ENCODE measurements around the gene PHC1. TPM values are rescaled to one million over a fixed set of nuclear protein-coding genes. Genes with fewer than 3 reads are reported as not detected.
"Not testable (repeated sequence)": the region's sequence is repeated elsewhere in the genome, so short reads cannot be mapped to it uniquely, and the experiment has no call there.

The PHC1 gene
- 20.9 TPM for total RNA-seq

DNA sequence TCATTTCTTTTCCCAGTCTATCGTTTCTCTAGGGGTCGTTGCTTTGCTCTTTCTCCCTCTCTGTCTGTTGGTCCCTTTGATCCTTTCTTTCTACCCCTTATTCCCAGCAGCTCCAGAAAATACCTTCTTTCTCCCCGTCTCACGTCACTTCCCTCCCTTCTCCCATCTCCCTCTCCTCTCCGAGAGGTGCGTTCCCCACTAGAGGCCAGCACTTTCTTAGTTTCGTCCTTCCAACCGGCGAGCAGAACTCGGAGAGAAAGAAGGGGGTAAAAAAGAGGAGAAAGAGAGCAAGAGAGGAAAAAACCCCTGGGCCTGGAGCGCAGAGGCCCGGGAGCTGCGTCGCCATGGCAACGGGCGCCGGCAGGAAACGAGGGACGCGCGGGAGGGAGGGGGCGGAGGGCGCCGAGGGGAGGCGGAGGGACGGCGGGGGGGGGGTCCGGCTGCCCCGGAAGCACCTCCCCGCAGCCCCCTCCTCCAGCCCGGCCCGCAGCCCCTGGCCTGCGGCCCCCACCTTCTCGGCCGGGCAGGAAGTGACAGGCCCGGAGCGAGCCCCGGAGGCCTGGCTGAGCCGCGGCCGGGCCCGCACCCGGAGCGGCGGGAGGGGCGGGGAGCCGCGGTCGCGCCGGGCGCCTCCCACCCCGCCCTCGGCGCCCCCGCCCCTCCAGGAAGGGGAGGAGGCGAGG is at the start of gene PHC1:
Gene PHC1, plus strand, starts transcription at position 477 of the 683 bp plus-strand sequence. CDS start 3,169 bp downstream, outside the sequence.
- peak; percentile 70 for DNase-seq

DNA sequence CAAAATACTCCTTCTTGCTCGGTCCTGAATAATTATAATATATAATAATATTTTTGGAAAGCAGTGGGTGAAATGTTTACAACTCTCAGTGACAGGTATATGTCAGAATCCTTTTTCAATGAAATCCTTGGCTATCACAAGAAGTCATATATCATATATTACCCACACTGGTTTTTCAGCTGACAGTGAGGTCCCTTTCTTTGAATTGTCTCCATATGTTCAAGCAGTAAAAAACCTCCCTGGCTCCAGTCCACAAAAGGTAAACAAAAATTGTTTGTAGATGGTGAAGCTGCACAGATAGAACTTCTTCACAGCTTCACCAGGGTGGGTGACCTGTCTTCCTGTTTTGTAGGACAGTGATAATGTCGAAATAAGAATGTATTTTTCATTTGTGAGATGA is 47.9 kb upstream of the PHC1 start:
- no peak for DNase-seq

DNA sequence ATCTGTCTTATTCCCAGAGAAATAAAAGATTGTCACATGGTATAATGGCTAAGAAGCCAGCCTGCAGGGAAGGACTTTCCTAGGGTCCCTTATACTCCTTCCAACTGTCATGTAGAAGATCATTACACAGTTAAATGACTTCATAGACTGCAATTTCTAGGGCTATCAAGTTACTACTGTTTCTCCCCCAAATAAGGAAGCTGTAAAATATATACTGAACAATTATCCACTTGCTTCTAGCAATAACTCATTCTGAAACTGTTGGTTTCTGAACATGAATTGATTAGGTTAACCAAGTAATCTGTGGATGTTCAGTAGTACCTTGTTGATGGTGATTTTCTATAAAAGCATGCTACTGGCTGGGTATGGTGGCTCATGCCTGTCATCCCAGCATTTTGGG is 47.3 kb upstream of the PHC1 start:
- DNase-seq: no peak

DNA sequence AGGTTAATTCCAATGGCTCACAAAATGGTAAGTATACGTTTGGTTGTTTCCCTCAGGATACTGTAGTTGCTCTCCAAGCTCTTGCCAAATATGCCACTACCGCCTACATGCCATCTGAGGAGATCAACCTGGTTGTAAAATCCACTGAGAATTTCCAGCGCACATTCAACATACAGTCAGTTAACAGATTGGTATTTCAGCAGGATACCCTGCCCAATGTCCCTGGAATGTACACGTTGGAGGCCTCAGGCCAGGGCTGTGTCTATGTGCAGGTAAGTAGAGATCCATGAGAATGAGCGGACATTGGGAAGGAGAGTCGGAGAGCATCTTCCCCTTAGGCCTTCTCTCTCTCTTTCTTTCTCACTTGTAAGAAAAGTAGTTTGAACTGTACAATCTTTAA is 46.5 kb upstream of the PHC1 start:
- no peak for DNase-seq

DNA sequence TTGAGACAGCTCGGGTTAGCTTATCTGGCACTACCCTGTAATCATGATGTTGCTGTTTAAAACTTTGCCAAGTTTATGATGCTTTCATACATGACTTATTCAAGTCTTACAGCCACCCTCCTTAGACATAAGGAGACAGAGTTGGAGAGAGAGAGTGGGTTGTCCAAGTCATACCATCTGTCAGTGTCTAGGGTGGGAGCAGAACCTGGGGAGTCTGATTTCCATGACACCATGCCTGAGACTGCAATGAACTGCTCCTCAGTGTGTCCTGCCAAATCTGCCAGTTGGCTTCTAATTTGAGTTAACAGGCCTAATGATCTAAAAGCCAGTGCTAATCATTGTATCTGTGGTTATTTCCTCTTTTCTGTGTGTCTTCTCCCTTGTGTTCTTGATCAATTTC is 43.7 kb upstream of the PHC1 start:
- DNase-seq: no peak

DNA sequence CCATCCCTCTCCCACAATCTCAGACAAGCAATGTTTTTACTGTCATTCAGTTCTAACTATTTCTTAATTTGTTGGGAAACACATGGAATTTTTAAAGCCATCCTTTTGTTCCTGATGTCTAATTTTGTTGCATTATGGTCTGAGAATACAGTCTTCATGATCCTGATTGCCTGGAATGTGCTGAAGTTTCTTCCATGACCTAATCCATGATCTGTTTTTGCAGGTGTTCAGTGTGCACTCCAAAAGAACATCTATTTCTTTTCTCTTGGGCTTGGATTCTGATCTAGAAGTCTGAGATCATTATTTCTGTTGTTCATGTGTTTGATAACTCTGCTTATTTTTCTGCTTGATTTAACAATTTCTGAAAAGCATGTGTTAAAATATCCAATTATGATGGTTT is 43.2 kb upstream of the PHC1 start:
- DNase-seq: peak; percentile 1

DNA sequence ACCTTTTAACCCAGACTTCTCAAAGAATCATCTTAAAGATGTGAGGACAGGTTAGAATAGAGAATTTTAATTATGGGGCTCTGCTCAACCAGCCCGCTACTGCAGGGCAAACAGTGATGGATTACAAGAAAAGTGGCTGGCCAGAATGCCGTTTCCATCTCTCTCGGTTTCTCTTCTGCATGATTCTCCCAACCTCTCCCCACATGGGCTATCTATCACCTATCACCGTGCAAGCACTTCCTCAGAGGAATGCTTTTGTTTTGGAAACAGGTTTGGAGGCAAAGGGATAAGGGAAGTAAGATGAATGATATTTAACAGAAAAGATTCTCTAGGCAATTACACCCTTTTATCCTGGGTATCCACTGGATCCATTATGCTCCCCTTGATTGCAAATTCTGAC is 37.4 kb upstream of the PHC1 start:
- DNase-seq: no peak

DNA sequence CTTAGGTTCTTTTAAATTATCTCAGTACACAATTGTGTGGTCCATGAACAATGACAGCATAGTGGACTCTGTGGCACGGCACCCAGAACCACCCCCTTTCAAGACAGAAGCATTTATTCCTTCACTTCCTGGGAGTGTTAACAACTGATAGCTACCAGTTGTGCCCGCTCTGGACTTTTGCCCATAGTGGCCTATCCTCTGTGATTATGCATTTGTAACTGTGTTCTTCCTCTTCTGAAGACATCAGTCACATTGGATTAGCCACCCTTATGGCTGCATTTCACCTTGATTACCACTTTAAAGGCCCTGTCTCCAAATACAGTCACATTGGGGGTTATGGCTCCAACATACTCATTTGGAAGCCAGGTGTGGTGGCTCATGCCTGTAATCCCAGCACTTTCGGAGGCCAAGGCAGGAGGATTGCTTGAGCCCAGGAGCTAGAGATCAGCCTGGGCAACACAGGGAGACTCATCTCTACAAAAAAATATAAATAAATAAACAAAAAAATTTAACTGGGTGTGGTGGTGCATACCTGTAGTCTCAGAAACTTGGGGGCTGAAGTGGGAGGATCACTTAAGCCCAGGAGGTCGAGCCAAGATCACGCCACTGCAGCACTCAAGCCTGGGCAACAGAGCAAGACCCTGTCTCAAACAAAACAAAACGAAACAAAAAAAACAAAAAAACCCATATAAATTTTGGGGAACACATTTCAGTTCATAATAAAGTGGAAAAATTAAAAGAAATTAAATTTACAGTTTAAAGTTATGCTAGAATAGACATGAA is 27.6 kb upstream of the PHC1 start:
- DNase-seq: no peak

DNA sequence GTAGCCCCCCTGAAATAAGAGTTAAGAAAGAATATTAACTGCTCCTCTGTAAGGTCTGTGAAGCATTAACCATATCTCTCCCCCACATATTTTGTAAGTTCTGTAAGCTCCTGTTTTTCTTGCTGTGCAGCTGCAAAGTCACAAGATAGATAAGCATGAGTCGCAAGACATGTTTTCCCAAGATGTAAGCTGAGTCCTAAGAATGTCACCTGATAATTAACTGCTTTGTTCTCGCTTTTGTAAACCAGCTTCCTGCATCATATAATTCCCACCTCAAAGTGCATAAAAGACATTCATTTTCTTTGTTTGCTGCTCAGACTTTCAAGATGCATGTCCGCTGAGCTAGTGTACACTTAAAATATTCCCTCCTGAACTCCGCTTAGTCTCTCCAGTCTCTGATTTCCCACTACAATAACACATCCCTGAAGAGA is 27.0 kb upstream of the PHC1 start:
- DNase-seq: no peak

DNA sequence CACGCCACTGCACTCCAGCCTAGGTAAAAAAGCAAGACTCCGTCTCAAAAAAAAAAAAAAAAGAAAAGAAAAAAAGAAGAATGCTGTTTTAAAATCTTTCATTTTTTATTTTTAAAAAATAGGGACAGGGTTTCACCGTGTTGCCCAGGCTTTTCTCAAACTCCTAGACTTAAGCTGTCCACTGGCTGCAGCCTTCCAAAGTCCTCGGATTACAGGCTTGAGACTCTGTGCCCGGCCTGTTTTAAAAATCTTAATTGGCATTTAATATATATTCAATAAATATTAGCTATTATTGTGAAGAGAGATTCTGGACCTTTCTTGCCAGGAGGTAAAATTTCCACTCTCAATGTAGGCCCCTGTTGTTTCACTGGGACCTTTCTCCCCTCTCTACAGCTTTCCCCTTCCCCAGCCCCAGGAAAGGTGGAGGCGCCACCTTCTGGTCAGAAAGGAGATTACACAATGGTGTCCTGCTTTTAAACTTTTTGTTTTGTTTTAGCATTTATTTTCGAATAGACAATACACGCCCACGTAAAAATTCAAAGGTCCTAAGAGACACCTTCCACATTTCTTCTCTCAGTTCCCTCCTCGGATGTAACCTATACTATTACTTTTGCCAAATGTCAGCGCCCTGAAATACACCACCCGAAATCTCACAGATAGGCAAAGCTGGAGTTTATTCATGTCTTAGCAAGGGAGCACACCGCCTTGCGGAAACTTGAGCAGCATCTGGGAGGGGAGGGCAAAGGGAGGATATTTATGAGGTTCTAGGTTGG is 23.8 kb upstream of the PHC1 start:
- peak; percentile 27 for DNase-seq

DNA sequence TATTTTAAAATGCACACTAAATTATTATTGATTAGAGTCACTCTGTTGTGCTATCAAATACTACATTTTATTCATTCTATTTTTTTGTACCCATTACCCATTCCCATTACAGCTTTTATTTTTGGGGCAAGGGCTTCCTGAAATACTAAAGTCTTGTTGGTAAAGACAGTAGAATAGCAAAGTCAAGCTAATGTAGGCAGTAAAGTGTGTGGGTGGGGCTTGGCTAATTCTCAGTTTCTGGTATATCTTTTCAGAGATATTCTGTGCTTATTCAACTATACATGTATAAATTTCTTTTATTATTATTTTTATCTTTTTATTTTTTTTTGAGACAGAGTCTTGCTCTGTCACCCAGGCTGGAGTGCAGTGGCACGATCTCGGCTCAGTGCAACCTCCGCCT is 22.3 kb upstream of the PHC1 start:
- DNase-seq: no peak

DNA sequence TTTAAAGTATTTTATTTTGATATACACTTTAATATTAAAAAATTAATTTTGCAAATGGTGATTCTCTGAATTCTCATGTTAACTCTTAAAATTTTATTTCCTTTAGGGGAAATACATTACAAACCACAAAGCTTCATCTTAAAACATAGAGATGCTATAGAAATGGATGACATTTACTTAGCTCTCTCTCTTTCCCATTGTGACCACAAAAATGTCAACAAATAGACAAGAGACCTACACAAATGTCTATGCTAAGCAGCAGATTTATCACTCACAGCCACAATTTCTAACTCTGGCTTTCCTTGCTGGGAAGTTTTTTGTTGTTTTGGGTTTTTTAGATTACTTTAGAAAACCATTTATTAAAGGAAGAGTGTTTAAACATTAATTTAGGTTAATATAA is 19.9 kb upstream of the PHC1 start:
- DNase-seq: no peak

DNA sequence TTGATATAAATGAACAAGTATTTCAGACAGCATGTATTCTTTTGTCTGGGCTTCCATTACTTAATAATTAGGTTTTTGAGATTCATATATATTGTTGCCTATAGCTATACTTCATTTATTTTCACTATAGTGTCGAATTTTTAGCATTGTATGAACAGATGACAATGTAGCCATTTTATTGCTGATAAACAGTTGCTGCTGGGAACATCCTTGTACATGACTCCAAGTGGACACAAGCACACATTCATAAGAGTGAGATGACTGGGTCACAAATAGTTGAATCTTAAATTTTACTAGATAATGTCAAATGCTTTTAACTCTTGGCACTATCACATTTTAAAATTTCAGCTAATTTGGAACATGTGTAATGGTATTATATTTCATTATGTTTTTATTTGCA is 19.3 kb upstream of the PHC1 start:
- DNase-seq: no peak

DNA sequence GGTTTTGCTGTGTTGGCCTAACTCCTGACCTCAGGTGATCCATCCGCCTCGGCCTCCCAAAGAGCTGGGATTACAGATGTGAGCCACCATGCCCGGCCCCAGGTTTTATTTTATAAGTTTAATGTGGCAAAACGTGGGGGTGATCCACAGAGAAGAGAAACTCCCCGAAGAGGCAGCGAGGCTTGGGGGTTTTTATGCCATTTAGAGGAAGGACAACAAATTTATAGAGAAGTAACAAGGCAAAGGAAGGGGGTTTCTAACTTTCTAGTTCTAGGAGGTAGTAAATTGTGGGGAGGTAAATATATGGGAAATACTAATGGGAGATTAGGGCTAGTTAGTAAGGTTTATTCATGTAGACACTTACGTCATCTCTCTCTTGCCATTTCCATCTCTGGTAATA is 17.2 kb upstream of the PHC1 start:
- no peak for DNase-seq

DNA sequence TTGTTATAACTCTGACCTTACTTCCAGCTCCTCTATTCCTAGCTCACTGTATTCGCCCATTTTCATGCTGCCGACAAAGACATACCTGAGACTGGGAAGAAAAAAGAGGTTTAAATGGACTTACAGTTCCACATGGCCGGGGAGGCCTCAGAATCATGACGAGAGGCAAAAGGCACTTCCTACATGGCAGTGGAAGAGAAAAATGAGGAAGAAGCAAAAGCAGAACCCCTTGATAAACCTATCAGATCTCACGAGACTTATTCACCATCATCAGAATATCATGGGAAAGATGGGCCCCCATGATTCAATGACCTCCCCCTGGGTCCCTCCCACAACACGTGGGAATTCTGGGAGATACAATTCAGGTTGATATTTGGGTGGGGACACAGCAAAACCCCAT is 14.5 kb upstream of the PHC1 start:
- DNase-seq: no peak

DNA sequence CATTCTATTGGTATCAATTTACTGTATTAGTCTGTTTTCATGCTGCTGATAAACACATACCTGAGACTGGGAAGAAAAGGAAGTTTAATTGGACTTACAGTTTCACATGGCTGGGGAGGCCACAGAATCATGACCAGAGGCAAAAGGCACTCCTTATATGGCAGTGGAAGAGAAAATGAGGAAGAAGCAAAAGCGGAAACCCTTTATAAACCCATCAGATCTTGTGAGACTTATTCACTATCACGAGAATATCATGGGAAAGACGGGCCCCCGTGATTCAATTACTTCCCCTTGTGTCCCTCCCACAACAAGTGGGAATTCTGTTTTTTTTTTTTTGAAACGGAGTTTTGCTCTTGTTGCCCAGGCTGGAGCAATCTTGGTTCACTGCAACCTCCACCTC is 11.6 kb upstream of the PHC1 start:
- DNase-seq: not testable (repeated sequence)

DNA sequence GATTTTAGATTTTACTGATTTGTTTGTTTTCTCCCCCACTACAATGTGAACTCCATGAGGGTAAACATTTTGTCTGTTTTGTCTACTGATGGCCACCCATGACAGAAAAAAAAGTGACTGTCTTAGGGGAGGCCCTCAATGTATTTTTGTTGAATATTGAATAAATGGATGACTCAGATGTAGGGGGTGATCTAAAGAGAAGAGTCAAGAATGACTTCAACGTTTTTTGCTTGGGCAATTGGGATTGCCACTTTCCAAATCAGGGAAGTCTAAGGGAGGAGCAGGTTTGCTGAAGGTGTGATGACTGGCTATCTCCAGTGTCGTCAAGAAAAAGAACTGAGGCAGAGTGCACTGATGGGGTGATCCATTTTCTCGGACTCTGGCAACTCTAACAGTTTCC is 10.7 kb upstream of the PHC1 start:
- DNase-seq: no peak

DNA sequence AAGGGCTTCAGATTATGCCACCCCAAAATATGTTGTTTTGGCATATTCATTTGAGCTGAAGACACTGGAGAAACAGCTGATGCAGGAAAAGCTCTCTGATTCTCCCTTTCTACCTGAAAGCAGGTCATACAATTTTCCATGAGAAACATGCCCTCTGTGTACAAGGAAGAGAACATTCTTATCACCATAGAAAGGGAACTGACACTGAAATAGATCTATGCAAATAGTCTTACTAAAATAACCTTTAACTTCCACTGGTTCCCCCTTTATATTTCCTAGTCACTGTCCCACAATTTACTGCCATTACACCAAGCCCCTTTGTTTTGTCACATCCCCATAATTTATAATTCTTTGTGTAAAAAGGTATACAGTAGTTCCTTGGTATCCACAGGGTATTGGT is 9.6 kb upstream of the PHC1 start:
- no peak for DNase-seq

DNA sequence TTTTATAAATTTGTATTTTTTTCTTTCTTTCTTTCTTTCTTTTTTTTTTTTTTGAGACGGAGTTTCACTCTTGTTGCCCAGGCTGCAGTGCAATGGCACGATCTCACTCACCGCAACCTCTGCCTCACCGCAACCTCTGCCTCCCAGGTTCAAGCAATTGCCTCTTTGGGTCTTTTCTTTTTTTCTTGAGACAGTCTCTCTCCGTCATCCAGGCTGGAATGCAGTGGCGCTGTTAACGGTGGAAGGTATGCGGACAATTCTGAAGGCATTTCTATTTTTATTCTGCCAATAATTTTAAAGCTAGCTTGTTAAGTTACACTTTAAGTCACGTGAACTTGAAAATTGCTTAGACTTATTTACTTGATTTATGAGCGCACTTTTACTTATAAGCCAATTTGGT is 8.8 kb upstream of the PHC1 start:
- no peak for DNase-seq

DNA sequence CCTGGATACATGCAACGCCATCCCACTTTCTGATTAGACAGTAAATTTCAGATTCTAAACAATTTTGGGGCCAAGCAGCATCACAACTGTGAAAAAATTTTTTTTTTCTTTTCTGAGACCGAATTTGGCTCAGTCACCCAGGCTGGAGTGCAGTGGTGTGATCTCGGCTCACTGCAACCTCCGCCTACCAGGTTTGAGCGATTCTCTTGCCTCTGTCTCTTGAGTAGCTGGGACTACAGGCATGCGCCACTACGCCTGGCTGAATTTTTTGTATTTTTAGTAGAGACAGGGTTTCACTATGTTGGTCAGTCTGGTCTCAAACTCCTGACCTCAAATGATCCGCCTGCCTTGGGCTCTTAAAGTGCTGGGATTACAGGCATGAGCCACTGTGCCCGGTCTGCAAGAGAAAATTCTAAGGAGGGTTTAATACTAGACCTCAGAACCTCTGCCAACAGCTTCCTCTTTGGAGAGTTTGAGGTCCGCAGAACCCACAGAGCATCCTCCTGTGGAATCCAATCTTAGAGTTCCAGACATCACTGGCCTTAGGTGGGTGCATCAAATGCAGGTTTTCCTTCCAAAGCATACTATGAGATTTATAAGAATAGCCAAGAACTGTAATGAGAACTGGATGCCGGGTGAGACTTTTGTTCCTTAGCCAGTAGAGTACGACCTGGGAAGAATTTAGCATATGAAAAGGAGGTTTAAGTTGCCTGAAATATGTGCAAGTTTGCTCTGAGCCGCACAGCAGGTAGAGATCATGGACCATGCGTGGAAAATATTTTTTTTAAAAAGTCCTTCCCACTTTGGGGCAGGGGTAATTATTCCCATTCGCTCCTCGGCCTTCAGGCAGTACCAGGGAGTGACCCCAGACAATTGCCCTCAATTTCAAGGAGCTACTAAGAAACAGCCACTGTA is 7.8 kb upstream of the PHC1 start:
- DNase-seq: no peak

DNA sequence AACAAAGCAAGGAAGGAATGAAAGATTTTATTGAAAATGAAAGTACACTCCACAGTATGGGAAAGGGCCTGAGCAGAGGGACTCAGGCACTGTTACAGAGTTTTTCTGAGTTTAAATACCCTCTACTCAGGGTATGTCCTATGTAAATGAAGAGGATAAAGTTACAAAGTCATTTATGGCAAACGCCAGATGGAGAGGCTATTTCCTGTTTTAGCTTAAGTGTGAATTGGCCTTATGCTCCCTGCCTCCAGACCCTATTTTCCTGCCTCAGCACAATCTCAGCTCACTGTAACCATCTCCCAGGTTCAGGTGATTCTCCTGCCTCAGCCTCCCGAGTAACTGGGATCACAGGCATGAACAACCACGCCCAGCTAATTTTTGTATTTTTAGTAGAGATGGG is 6.8 kb upstream of the PHC1 start:
- DNase-seq: no peak

DNA sequence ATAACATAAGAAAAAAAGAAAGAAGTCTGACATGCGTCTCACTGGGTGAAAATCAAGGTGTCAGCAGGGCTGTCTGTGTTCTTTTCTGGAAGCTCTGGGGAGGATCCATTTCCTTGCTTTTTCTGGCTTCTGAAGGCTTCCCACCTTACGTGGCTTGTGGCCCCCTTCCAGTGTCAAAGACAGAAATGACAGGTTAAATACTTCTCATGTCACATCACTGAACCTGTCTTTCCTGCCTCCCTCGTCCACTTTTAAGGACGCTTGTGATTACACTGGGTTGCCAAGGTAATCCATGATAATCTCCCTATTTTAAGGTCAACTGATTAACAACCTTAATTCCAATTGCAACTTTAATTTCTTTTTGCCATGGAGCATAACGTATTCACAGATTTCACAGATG is 4.6 kb upstream of the PHC1 start:
- DNase-seq: no peak

Measured in skin of body (tissue), 2 donors.